ENCODE data around the gene AK2. TPM values are rescaled to one million over a fixed set of nuclear protein-coding genes. Genes with fewer than 3 reads are reported as not detected.

AK2 gene
- polyA plus RNA-seq, 3 donors, result 68.8 to 180 (median 162) TPM

DNA sequence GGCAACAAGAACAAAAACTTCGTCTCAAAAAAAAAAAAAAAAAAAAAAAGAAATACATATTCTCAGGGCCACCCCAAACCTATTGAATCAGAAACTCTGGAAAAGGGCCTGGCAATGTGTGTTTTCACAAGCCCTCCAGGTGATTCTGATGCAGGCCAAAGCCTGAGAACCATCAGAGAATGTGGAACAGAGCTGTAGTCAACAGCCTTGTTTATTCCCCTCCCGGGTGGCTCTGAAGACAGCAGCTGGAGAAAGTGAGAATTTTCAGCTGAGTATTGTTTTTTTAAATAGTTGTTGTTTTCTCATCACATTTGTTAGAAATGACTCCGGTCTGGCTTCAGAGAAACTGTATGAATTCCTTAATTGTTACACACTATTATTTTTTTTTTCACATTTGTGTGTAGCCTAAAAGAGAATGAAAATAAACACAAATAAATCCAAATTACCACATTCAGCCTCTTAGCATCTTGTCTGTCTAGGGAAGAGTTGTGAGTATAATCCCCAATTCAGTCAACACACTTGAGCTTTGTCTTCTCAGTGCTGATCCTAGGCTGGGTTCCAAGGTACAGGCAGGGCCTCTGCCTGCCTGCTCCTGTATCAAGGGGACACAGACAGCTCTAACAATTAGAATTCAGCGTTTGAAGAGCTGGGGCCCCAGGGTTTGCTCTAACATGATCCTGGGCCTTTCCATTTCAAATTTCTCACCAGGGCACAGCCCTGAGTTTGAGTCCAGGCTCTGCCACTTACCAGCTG lies 37.7 kb upstream of the AK2 start:
- Mint-ChIP-seq H3K27ac (no peak overlapping the region), H3K36me3 (no peaks in the 10 kb centered on the region), H3K4me3 (no peak overlapping the region), H3K9me3 (peaks cover 2 to 13% (median 9%) of the 10 kb centered on the region in 7 donors), H3K4me1 (no peaks in the 10 kb centered on the region), H3K27me3 (ENCODE audit: low read depth in 3 of 3) (peaks cover 2 to 11% (median 11%) of the 10 kb centered on the region in 3 donors)
- Histone ChIP-seq H3K9me3 (replicated peaks in 1 of 2; ENCODE audit: control insufficient read depth in 1 of 2, insufficient read depth in 1 of 2, low read length in 2 of 2) (peaks cover 4 to 6% of the 10 kb centered on the region in 2 donors), H3K9ac (ENCODE audit: insufficient read depth, low read length, poor library complexity, severe bottlenecking) (no peak overlapping the region), H3K27ac (ENCODE audit: low read depth in 1 of 2, low read length in 2 of 2) (no peak overlapping the region), H3K4me1 (ENCODE audit: control insufficient read depth in 1 of 2, insufficient read depth in 2 of 2, low read length in 2 of 2) (no peaks in the 10 kb centered on the region), H3K4me2 (replicated peaks; ENCODE audit: extremely low read depth, low read length, poor library complexity, severe bottlenecking) (no peak overlapping the region), H3K4me3 (replicated peaks in 1 of 3; ENCODE audit: low read depth in 2 of 3, low read length in 3 of 3) (no peak overlapping the region), H3K27me3 (ENCODE audit: control insufficient read depth in 2 of 2, insufficient read depth in 2 of 2, low read length in 2 of 2) (no peaks in the 10 kb centered on the region), H3K79me2 (ENCODE audit: insufficient read depth, low read length) (no peaks in the 10 kb centered on the region), H2AFZ (ENCODE audit: insufficient read depth, low read depth, low read length, poor library complexity, severe bottlenecking) (no peak overlapping the region), H3K36me3 (replicated peaks in 1 of 2; ENCODE audit: control insufficient read depth in 1 of 2, insufficient read depth in 2 of 2, low read length in 2 of 2) (no peaks in the 10 kb centered on the region), H4K20me1 (ENCODE audit: insufficient read depth, low read length) (no peaks in the 10 kb centered on the region)
- TF ChIP-seq, protein P1, sequence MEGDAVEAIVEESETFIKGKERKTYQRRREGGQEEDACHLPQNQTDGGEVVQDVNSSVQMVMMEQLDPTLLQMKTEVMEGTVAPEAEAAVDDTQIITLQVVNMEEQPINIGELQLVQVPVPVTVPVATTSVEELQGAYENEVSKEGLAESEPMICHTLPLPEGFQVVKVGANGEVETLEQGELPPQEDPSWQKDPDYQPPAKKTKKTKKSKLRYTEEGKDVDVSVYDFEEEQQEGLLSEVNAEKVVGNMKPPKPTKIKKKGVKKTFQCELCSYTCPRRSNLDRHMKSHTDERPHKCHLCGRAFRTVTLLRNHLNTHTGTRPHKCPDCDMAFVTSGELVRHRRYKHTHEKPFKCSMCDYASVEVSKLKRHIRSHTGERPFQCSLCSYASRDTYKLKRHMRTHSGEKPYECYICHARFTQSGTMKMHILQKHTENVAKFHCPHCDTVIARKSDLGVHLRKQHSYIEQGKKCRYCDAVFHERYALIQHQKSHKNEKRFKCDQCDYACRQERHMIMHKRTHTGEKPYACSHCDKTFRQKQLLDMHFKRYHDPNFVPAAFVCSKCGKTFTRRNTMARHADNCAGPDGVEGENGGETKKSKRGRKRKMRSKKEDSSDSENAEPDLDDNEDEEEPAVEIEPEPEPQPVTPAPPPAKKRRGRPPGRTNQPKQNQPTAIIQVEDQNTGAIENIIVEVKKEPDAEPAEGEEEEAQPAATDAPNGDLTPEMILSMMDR (IDR thresholded peaks at IDR 0.05), result no peak
- WGBS (ENCODE audit: insufficient coverage), result 76% methylated on average over 2 of the region's 4 CpGs
- DNase-seq, result no peak
- intact Hi-C loops (cut with micrococcal nuclease), result no loop called here

DNA sequence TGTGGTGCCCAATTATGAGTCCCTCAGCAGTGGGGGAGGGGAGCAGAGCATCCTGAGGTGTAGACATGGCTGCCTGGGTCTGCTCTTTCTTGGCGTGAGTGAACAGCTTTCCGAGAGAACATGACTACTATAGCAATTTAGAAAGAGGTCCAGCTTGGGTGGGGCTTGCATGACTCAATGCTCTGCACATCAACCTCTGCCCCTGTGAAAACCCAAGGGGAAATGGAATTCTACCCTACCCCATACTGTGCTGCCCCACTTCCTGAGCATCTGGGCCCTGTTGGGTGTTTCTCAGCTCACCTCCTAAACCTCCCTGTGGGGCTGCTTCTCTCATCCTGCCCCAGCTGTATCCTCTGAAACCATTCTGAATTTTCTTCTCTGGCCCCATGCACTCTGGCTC lies 36.0 kb upstream of the AK2 start:
- H3K4me2 ChIP-seq (replicated peaks; ENCODE audit: extremely low read depth, low read length, poor library complexity, severe bottlenecking), result no peak overlapping the region
- no peaks in the 10 kb centered on the region for H4K20me1 ChIP-seq (ENCODE audit: insufficient read depth, low read length)
- H3K36me3 ChIP-seq (replicated peaks in 1 of 2; ENCODE audit: control insufficient read depth in 1 of 2, insufficient read depth in 2 of 2, low read length in 2 of 2), result no peaks in the 10 kb centered on the region
- Mint-ChIP-seq H3K9me3 (peaks cover 2 to 13% (median 9%) of the 10 kb centered on the region in 7 donors), H3K36me3 (no peaks in the 10 kb centered on the region), H3K4me3 (no peak overlapping the region), H3K27ac (no peak overlapping the region), H3K27me3 (ENCODE audit: low read depth in 3 of 3) (peaks cover 3 to 13% (median 8%) of the 10 kb centered on the region in 3 donors), H3K4me1 (no peaks in the 10 kb centered on the region)
- no peaks in the 10 kb centered on the region for H3K79me2 ChIP-seq (ENCODE audit: insufficient read depth, low read length)
- no peaks in the 10 kb centered on the region for H3K27me3 ChIP-seq (ENCODE audit: control insufficient read depth in 2 of 2, insufficient read depth in 2 of 2, low read length in 2 of 2)
- intact Hi-C loops (cut with micrococcal nuclease), result no loop called here
- DNase-seq, result no peak
- no peak overlapping the region for H3K4me3 ChIP-seq (replicated peaks in 1 of 3; ENCODE audit: low read depth in 2 of 3, low read length in 3 of 3)
- peaks cover 4 to 6% of the 10 kb centered on the region in 2 donors for H3K9me3 ChIP-seq (replicated peaks in 1 of 2; ENCODE audit: control insufficient read depth in 1 of 2, insufficient read depth in 1 of 2, low read length in 2 of 2)
- WGBS (ENCODE audit: insufficient coverage), result no CpG with 5 or more reads among the region's 2 CpGs
- no peaks in the 10 kb centered on the region for H3K4me1 ChIP-seq (ENCODE audit: control insufficient read depth in 1 of 2, insufficient read depth in 2 of 2, low read length in 2 of 2)
- H3K9ac ChIP-seq (ENCODE audit: insufficient read depth, low read length, poor library complexity, severe bottlenecking), result no peak overlapping the region
- TF ChIP-seq, protein P1 (IDR thresholded peaks at IDR 0.05), result no peak
- no peak overlapping the region for H2AFZ ChIP-seq (ENCODE audit: insufficient read depth, low read depth, low read length, poor library complexity, severe bottlenecking)
- no peak overlapping the region for H3K27ac ChIP-seq (ENCODE audit: low read depth in 1 of 2, low read length in 2 of 2)

All from CD14-positive monocyte (primary cell).